NCI-H2196 treated with DMSO at 0.1 percent for 48 hours (cell line): Measurements from ENCODE around the gene THSD4.
A peak's percentile ranks its signal among the peaks of the same experiment; 100 is the strongest.

Experiments
- DNase-seq: peaks from one replicate; lab custom pipeline; 2025; ENCODE audit not compliant: unreplicated experiment; lab: John Stamatoyannopoulos, UW

Gene THSD4

GRCh38 chr15:71753346-71753745 lies 638.1 kb downstream of the THSD4 start:
- no peak for DNase-seq

GRCh38 chr15:71754660-71755059 lies 639.4 kb downstream of the THSD4 start:
- DNase-seq: no peak

GRCh38 chr15:71755092-71755970 lies 640.1 kb downstream of the THSD4 start:
- no peak for DNase-seq

- no peak for DNase-seq
Observed at GRCh38 chr15:71756599-71757352, 641.5 kb downstream of the THSD4 start.

- DNase-seq: no peak
Observed at GRCh38 chr15:71757741-71758530, 642.7 kb downstream of the THSD4 start.

- DNase-seq: no peak
Observed at GRCh38 chr15:71758711-71759110, 643.4 kb downstream of the THSD4 start.

GRCh38 chr15:71760852-71761251 lies 645.6 kb downstream of the THSD4 start:
- no peak for DNase-seq

- DNase-seq: peak; percentile 22
Observed at GRCh38 chr15:71761649-71762048, 646.4 kb downstream of the THSD4 start.

GRCh38 chr15:71768184-71768583 lies 652.9 kb downstream of the THSD4 start:
- DNase-seq: no peak

GRCh38 chr15:71773206-71773859 lies 658.1 kb downstream of the THSD4 start:
- DNase-seq: no peak

GRCh38 chr15:71775856-71776255 lies 660.6 kb downstream of the THSD4 start:
- no peak for DNase-seq

GRCh38 chr15:71776304-71776703 lies 661.0 kb downstream of the THSD4 start:
- DNase-seq: no peak

GRCh38 chr15:71777216-71777943 lies 662.1 kb downstream of the THSD4 start:
- no peak for DNase-seq

GRCh38 chr15:71779073-71779797 lies 664.0 kb downstream of the THSD4 start:
- DNase-seq: no peak

GRCh38 chr15:71780115-71780976 lies 665.1 kb downstream of the THSD4 start:
- DNase-seq: no peak

GRCh38 chr15:71781179-71781964 lies 666.1 kb downstream of the THSD4 start:
- DNase-seq: no peak

GRCh38 chr15:71781965-71782265 lies 666.6 kb downstream of the THSD4 start:
- DNase-seq: no peak
